IPS-18c (cell line): ENCODE measurements around the gene PPP2R5C.

Experiments
- H3K4me3 ChIP-seq: 2 replicates; pipeline ENCODE4 v1.7.0; 2013; ENCODE audit warnings: low read depth, mild to moderate bottlenecking, low read length, moderate library complexity; ENCODE audit not compliant: insufficient read depth
- H3K9me3 ChIP-seq: one replicate; pipeline ENCODE4 v1.6.1; 2013; ENCODE audit warnings: mild to moderate bottlenecking, low read length, moderate library complexity; ENCODE audit not compliant: control insufficient read depth, insufficient read depth

The PPP2R5C gene

DNA sequence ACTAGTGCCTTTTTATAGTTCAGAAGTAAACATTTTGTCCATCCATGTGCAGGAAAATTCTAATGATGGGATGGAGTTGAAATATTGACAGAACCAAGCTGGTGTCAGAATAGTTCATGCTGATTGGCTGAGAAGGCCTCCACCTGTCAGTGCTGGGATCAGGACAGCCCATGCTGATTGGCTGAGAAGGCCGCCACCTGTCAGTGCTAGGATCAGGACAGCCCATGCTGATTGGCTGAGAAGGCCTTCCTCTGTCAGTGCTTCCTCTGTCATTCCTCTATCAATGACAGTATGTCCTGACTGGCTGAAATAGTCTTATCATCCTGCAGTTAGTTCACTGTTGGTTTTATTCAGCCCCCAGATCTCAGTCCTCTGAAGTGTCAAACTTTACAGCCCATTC lies 95.7 kb downstream of the PPP2R5C start:
- H3K9me3 ChIP-seq = no peaks in the 10 kb centered on the region
- no peak overlapping the region for H3K4me3 ChIP-seq

DNA sequence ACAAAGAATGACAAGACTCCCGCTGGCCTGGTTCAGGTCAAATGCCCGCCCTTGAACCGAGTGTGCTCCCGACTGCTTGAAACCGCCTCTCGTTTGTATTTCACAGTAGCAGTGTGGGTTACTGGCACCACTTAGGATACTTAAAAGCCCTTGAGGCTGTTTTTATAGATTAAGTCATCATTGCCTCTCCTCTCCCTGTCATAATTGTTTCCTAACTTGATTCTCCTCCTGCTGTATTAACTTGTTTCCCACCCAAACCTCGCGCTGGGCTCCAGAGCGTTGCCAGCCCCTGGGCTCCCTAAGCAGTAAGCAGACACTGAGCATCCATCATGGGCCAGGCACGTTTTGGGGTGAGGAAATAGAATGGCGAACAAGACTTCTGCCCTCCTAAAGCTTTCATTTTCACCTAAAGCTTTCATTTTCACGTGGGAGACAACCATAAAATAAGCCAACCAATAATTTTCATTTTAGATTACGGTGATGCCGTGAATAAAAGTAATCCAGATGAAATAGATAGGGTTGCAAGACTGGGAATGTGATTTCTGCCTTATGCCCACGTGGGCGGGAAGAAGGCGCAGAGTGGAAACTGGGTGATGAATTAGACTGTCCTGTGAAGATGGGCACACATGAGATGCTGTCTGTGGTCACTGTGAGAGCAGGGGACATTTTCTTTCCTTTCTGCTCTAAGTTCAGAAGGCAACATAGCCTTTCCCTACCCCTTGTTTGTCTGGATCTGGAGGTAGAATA lies 97.5 kb downstream of the PPP2R5C start:
- H3K4me3 ChIP-seq = no peak overlapping the region
- H3K9me3 ChIP-seq = no peaks in the 10 kb centered on the region

DNA sequence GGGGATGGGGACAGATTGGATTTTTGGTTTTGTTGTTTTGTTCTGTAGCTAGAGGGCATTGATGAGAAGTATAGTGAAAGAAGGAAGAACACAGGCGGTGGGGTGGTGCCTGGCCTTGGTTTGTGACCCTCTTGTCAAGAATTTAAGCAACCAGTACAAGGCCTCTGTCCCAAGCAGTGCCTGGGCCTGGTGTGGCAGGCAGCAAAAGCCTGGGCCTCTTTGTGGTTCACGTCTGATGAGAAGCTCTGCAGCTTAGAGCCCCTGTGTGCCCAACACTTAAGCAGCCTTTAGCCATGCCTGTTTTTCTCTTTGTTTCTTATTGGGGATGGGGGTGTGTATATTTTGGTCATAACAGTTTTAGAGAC lies 98.0 kb downstream of the PPP2R5C start:
- Histone ChIP-seq H3K9me3 (no peaks in the 10 kb centered on the region), H3K4me3 (no peak overlapping the region)

DNA sequence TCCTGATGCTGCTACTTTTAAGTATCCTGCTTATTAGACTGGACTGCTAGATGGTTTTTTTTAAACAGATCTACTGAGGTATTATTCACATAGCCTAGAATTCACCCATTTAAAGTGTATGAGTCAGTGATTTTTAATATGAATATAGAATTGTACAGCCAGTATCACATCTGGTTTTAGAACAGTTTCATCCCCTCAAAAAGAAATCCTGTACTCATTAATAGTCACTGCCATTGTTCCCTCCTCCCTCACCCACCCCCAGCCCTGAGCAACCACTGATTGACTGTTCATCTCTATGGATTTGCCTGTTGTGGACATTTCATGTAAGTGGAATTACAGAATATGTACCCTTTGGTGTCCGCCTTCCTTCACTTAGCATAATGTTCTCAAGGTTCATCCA lies 98.4 kb downstream of the PPP2R5C start:
- peaks cover 2% of the 10 kb centered on the region for H3K9me3 ChIP-seq
- no peak overlapping the region for H3K4me3 ChIP-seq

DNA sequence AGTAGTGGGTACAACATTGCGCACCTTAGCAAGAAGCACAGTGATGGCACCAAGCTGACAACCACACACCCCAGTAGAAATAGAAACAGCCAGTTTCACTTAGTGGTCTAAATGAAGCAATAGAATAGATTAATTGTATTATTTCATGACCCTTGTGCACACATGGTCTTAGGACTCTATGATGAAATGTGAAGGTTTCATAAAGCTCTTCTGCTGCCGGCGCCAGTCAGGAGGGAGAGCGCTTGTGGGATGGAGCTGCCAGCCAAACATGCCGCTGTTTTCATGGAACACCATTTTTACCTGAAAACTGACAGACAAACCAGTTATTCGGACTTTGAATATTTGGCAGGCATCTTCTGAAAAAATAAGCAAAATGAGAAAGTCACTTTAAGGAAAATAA lies 100.0 kb downstream of the PPP2R5C start:
- Histone ChIP-seq H3K4me3 (no peak overlapping the region), H3K9me3 (peaks cover 2% of the 10 kb centered on the region)

DNA sequence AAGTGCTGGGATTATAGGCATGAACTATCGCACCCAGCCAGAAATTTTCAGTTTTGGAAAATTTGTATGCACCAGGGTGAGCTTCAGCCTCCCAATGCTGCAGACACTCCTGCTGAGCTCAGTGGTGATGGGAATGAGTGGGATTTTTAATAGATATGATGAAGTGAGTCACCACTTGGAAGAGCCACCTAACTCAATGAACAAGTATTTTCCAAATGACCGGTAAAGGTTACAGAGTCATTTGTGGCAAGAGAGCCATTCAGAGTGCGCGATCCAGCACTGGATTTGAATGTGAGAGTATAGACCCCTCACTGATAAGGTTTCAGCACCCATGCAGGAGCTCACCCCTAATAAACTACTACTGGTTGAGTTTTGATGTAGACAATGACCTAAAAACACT lies 100.7 kb downstream of the PPP2R5C start:
- Histone ChIP-seq H3K9me3 (peaks cover 2% of the 10 kb centered on the region), H3K4me3 (no peak overlapping the region)

DNA sequence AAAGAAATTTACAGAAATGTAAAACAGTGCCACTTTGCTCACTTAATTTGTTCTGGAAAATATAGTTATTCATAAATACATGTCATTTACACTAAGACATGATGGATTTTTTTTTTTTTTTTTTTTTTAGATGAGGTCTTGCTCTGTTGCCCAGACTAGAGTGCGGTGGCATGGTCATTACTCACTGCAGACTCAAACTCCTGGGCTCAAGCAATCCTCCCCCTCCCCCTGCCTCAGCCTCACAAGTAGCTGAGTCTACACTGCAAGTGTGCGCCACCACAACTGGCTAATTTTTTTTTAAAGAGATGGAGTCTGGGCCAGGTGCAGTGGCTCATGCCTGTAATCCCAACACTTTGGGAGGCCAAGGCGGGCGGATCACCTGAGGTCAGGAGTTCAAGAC lies 101.2 kb downstream of the PPP2R5C start:
- Histone ChIP-seq H3K4me3 (no peak overlapping the region), H3K9me3 (peaks cover 2% of the 10 kb centered on the region)

DNA sequence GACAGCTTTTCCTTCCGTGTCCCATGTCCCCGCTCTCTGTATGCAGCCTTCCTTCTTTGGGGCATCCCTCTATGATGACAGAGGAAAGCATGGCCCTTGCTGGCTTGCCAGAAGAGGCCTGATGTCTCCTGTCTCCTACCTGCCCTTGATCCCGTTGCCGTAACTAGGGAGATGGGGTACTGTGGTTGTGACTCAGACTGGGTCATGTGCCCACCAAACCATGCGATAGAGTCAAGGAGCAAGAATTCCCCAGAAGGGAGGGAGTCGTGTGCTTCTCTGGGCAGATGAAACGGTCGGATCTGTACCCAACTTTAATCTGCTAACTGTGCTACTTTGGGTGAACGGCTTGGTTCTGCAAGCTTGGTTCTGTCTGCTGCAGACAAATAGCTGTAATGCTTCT lies 103.8 kb downstream of the PPP2R5C start:
- Histone ChIP-seq H3K9me3 (peaks cover 2% of the 10 kb centered on the region), H3K4me3 (no peak overlapping the region)

DNA sequence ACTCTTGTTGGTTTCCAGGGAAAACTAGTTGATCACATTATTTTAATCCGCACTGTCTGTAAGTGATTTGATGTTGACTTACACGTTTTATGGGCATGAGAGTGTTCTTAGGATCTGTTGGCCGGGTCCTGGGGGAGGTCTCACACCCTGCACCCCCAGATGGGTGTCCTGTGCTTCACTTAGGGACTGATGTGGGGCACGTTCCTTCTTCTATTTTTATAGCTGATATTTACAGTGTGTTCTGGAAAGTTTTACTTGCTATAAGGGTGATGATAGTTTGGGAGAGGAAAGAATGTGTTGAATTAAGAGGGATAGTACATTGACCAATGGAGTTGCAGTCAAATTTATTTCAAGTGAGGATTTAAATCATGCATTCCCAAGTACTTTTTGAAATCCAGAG lies 106.3 kb downstream of the PPP2R5C start:
- peaks cover 2% of the 10 kb centered on the region for H3K9me3 ChIP-seq
- no peak overlapping the region for H3K4me3 ChIP-seq

DNA sequence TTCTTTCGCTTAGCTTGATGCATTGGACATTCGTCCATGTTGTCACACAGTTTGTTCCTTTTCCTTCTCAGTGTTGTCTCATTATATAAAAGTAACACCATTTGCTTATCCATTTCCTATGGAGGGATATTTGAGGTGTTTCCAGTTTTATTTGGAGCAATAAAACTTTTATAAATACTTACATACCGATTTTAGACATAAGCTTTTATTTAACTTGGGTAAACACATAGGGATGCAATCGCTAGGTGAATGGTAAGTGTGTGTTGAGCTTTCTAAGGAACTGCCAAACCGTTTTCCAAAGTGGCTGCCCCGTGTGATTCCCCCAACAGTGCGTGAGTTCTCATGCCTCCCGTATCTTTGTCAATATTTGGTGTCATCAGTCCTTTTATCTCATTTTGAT lies 107.7 kb downstream of the PPP2R5C start:
- Histone ChIP-seq H3K9me3 (peaks cover 2% of the 10 kb centered on the region), H3K4me3 (no peak overlapping the region)

DNA sequence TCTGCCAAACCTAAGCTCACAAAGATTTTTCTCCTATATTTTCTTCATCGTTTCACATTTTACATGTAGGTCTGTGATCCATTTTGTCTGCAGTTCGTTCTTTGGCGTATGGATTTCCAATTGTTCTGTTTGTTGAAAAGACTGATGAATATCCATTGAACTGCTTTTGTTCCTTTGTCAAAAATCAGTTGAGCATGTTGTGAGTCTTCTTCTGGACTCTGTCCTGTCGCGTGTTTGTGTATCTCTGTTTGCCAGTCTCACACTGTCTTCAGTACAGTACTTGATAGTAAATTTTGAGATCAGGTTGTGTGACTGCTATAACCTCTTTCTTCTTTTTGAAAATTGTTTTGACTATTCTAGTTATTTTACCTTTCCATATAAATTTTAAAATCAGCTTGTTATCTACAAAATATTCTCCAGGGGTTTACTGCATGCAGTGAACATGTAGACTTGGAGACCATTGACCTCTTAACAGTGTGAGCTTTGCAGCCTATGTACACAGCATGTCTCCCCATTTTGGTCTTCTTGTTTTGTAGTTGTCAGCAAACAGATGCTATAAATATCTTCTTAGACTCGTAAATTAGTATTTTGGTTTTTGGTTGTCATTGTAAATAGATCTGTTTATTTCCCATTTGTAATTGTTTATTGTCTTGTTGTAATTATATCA lies 108.9 kb downstream of the PPP2R5C start:
- Histone ChIP-seq H3K4me3 (no peak overlapping the region), H3K9me3 (no peaks in the 10 kb centered on the region)

DNA sequence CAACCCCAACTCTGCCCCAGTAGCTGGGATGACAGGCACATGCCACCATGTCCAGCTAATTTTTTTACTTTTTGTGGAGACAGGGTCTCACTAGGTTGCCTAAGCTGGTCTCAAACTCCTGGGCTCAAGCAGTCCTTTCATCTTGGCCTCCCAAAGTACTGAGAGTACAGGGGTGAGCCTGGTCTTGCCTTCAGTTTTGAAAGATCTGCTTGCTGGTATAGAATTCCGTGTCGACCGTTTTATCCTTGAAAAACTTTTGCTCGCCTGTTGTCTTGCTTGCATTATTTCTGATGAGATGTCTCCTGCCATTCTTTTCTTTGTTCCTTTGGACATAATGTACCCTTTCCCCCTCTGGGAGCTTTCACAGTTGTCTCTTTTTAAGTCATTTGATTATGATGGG lies 110.8 kb downstream of the PPP2R5C start:
- Histone ChIP-seq H3K9me3 (no peaks in the 10 kb centered on the region), H3K4me3 (no peak overlapping the region)

DNA sequence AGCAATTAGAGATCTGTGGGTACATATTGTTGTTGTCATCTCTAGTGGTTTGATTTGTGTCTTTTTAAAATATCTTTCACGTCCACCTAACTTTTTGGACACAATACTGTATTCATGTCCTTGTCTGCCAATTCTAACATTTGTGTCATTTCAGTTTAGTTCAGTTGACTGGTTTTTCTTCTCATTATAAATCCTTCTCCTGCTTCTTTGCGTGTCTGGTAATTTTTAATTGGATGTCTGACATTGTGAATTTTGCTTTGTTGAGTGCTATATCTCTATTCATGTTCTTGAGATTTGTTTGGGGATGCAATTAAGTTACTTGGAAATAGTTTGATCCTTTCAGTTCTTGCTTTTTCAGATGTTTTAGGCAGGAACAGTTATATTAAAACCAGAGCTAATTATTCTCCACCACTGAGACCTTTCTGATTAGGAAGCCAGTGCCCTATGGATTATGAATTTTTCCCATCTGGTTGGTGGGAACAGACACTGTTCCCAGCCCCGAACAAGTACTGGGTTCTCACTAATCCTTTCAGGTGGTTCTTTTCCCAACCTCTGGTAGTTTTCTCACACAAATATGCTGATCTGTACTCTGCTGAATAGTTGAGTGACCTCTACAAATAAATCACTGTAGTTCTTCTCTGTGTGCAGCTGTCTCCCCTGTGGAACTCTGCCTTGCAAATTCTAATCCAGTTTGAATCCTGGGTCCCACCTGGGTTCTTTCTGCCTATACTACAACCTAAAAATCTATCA lies 111.7 kb downstream of the PPP2R5C start:
- Histone ChIP-seq H3K9me3 (no peaks in the 10 kb centered on the region), H3K4me3 (no peak overlapping the region)

DNA sequence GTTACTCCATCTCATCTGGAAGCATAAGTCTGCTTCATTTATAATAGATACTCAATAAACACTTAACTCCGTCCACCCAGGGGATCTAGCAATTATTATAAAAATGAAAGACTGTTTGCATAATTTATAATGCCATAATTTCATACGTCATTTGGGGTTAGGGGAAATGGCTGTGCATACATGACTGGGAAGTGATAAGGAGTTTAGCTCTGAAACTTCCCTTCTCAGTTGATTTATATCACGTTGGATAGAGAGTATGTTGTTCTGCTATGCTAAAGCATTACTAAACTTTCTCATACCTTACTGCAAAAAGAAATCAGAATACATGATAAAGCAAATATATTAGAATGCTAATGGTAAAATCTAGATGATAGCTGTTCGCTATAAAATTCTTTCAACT lies 112.5 kb downstream of the PPP2R5C start:
- no peaks in the 10 kb centered on the region for H3K9me3 ChIP-seq
- no peak overlapping the region for H3K4me3 ChIP-seq

DNA sequence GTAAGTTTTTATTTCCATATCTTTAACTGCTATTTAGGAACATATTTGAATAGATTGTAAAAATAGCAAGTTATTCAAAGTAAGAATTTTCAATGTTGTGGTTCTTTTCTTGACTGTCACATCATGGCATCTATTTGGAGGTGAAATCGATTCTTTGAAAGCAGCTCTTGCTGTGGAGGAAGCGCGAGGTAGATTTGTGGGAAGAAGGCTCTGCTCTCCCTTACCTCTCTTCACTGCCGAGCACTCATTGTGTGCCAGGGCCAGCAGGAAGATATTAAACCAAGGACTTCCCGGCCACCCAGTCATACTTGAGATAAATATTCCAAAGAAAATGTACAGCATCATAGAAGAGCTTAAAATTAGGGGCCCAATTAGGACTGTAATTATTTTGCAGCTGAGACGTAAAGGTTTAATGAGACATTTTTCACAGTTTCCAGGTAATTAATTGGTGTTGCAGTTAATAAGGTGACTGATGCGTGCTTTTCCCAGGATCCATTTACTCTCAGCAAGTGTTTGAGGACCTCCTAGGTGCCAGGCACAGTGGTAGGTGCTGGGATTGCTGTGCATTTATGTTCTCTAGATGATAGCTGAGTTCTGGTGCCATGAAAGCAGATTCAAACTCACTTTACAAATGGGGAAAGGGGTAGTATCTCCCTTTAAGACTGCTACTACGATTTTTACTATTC lies 113.7 kb downstream of the PPP2R5C start:
- Histone ChIP-seq H3K4me3 (no peak overlapping the region), H3K9me3 (no peaks in the 10 kb centered on the region)

DNA sequence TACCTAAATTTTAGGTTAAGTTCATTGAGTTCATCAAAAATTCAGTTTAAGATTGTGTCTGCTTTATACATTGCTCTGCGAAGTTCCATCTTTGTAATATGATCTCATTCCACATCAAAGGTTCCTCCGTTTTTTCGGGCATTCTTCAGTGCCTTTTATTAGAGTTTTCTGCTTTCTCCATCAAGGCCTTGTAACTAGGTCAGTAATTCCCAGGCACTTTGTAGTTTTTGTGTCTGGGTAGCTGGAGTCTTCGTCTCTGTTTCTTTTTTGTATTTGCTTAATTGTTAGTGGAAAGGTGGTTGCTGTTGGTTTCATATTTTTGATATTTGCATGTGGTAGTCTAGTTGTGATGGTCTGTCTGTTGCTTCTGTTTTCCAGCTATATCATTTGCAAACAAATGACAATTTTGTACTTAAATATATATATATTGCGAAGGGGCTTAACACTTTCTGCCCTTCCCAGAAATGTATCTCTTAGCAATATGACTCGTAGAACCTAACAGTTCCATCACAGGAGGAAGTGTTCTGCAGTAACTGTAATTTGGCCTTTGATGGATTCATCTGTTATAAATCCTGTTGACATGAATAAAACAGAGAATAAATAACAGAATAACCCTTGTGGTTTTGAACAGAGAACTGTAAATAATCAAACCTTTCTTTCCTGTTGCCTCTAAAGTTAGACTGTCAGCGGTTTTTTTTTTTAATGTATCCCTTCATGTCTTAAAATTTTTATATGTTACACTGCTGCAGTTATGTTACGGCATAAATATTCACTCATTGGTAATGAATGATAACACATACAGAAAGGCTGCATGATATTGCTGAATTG lies 114.4 kb downstream of the PPP2R5C start:
- Histone ChIP-seq H3K4me3 (no peak overlapping the region), H3K9me3 (no peaks in the 10 kb centered on the region)

DNA sequence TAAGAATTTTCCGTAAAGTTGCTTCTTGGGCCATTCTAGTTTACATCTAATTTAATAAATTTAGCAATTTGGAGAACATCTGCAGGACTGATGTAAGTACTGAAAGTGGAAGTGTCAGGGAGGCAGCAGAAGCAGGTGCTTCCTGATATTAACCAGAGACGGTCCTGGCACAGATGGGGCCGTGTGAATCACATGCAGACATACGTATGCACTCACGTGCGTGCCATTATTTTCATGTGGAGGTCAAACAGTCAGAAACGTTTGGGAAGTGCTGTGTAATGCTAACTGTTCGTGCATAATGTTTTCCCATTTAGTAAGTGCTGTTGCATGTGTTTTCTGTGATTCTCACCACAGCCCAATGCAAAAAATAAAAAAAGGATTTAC lies 115.0 kb downstream of the PPP2R5C start:
- Histone ChIP-seq H3K9me3 (no peaks in the 10 kb centered on the region), H3K4me3 (no peak overlapping the region)
